DND-41 (cell line): ENCODE measurements around the gene PHKB.

ENCODE experiments used
- CTCF ChIP-seq: IDR thresholded peaks from 2 replicates; pipeline ENCODE4 v1.5.1; 2012; ENCODE audit warnings: borderline replicate concordance, low read length, moderate library complexity, mild to moderate bottlenecking; ENCODE audit not compliant: poor library complexity, severe bottlenecking; ENCODE audit errors: extremely low read depth
- EZH2 ChIP-seq: IDR thresholded peaks from 3 replicates; pipeline ENCODE4 v1.6.1; 2012; ENCODE audit warnings: borderline replicate concordance, low read depth, mild to moderate bottlenecking, moderate library complexity, low read length, inconsistent platforms; ENCODE audit not compliant: severe bottlenecking

- TF ChIP-seq EZH2 (no peak), CTCF (no peak)
Observed at GRCh38 chr16:47553853-47554564, 92.9 kb downstream of the PHKB start.
